ENCODE data around the gene TRIM21.
"Not testable (repeated sequence)": the region's sequence is repeated elsewhere in the genome, so short reads cannot be mapped to it uniquely, and the experiment has no call there.

Gene TRIM21

GRCh38 chr11:4368286-4368685 is 25.2 kb downstream of the TRIM21 start, which contains the start of gene OR52B4:
TSS of gene OR52B4 (minus strand) at chr11:4368386. CDS start at chr11:4368295, 91 bp downstream.
- no peak for DNase-seq (ENCODE audit: low spot score in 2 of 2)
- H3K4me3 Mint-ChIP-seq, result no peak within 1 kb of the TSS
- H3K4me1 Mint-ChIP-seq, result no peaks in the 10 kb centered on the region
- H3K27ac Mint-ChIP-seq, result no peak within 1 kb of the TSS
- no peaks in the 10 kb centered on the region for H3K9me3 Mint-ChIP-seq
- no peak for ATAC-seq
- no peaks in the 10 kb centered on the region for H3K36me3 Mint-ChIP-seq

- DNase-seq (ENCODE audit: low spot score in 2 of 2); H3K4me1 Mint-ChIP-seq; H3K27ac Mint-ChIP-seq; H3K9me3 Mint-ChIP-seq; H3K36me3 Mint-ChIP-seq; H3K4me3 Mint-ChIP-seq: not testable (repeated sequence)
- peak; percentile 45 for ATAC-seq
Measured at GRCh38 chr11:4348142-4348541, 45.4 kb downstream of the TRIM21 start.

- H3K4me1 Mint-ChIP-seq; H3K36me3 Mint-ChIP-seq; H3K9me3 Mint-ChIP-seq; H3K27ac Mint-ChIP-seq; DNase-seq (ENCODE audit: low spot score in 2 of 2); H3K4me3 Mint-ChIP-seq: not testable (repeated sequence)
- ATAC-seq, result peak; percentile 48
Measured at GRCh38 chr11:4345366-4345765, 48.1 kb downstream of the TRIM21 start.
